ENCODE data around the gene CDA. TPM values are rescaled to one million over a fixed set of nuclear protein-coding genes. Genes with fewer than 3 reads are reported as not detected.

CDA gene
- total and polyA plus RNA-seq, 3 donors from 2014 or later: 0.81 to 2.5 (median 2.0) TPM

DNA sequence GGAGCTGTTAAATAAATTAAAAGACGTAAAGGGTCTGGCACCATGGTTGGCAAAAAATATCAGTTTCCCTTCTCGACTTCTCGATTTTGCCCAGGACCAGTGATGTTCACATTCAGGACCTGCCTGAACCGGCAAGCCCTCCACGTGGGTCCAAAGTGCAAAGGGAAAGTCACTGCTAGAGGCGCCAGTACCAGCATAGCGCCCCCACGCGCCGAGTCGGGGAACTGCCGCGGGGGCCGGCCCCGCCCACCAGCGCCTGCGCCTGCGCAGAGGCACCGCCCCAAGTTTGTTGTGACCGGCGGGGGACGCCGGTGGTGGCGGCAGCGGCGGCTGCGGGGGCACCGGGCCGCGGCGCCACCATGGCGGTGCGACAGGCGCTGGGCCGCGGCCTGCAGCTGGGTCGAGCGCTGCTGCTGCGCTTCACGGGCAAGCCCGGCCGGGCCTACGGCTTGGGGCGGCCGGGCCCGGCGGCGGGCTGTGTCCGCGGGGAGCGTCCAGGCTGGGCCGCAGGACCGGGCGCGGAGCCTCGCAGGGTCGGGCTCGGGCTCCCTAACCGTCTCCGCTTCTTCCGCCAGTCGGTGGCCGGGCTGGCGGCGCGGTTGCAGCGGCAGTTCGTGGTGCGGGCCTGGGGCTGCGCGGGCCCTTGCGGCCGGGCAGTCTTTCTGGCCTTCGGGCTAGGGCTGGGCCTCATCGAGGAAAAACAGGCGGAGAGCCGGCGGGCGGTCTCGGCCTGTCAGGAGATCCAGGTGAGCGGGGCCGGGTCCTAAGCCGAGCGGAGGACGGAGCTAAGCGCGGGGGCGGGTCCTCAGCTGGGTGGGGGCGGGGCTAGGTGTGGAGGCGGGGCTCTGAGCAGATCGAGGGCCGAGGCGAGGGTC lies 44.5 kb downstream of the CDA start, which contains the start of gene PINK1:
Gene PINK1 (plus strand): TSS at position 269 of the 875 bp plus-strand sequence. CDS start 91 bp downstream, at position 360.
- intact Hi-C loops (cut with DNase I; ENCODE audit: low total_unique reads): no loop called here
- 1 to 2% methylated on average over 44 to 56 of the region's 93 CpGs for WGBS, 2 donors
- Histone ChIP-seq H3K36me3 (ENCODE audit: low read depth, missing control alignments) (no peaks in the 10 kb centered on the region), H3K27ac (peak within 1 kb of the TSS; percentile 92), H3K9me3 (no peaks in the 10 kb centered on the region), H3K4me3 (peak within 1 kb of the TSS; percentile 92 to 100), H3K27me3 (no peaks in the 10 kb centered on the region), H3K4me1 (peaks cover 17% of the 10 kb centered on the region)
- TF ChIP-seq, protein P1, sequence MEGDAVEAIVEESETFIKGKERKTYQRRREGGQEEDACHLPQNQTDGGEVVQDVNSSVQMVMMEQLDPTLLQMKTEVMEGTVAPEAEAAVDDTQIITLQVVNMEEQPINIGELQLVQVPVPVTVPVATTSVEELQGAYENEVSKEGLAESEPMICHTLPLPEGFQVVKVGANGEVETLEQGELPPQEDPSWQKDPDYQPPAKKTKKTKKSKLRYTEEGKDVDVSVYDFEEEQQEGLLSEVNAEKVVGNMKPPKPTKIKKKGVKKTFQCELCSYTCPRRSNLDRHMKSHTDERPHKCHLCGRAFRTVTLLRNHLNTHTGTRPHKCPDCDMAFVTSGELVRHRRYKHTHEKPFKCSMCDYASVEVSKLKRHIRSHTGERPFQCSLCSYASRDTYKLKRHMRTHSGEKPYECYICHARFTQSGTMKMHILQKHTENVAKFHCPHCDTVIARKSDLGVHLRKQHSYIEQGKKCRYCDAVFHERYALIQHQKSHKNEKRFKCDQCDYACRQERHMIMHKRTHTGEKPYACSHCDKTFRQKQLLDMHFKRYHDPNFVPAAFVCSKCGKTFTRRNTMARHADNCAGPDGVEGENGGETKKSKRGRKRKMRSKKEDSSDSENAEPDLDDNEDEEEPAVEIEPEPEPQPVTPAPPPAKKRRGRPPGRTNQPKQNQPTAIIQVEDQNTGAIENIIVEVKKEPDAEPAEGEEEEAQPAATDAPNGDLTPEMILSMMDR (IDR thresholded peaks at IDR 0.05): peak; percentile 98 to 99 (median 99)
- peak; percentile 53 for TF ChIP-seq POLR2A (IDR thresholded peaks at IDR 0.05)
- peak; percentile 87 for DNase-seq

DNA sequence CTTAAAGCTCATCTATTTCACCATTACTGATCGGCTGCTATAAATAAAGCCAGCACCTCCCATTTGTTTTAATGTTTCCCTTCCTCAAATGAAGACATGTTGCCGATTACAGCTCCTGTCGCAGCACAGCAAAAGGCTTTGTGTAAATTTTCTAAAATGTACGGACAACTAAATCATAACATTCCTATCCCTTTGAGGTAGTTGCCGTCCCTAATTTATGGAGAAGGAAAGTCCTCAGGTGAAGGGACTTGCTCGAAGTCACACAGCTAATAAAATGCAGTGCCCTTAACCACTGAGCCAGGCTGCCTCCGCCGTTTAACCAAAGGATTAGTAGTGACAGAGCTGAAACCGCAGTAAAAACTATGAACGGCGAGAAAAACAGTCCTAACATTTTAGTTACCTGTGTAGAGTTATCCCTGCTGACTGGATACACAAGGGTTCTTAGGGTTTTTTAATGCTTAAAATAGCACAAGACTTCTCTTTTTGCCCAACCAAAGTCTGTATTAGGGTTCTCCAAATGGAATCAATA lies 45.2 kb downstream of the CDA start:
- intact Hi-C loops (cut with DNase I; ENCODE audit: low total_unique reads): no loop called here
- peaks cover 17% of the 10 kb centered on the region for H3K4me1 ChIP-seq
- peak overlapping the region; percentile 92 to 100 for H3K4me3 ChIP-seq
- no peaks in the 10 kb centered on the region for H3K36me3 ChIP-seq (ENCODE audit: low read depth, missing control alignments)
- no peaks in the 10 kb centered on the region for H3K9me3 ChIP-seq
- peak overlapping the region; percentile 92 for H3K27ac ChIP-seq
- 3% methylated on average over 11 of the region's 11 CpGs for WGBS, 2 donors
- no peak for DNase-seq
- no peak for TF ChIP-seq POLR2A (IDR thresholded peaks at IDR 0.05)
- TF ChIP-seq, protein P1 (IDR thresholded peaks at IDR 0.05): no peak
- no peaks in the 10 kb centered on the region for H3K27me3 ChIP-seq

DNA sequence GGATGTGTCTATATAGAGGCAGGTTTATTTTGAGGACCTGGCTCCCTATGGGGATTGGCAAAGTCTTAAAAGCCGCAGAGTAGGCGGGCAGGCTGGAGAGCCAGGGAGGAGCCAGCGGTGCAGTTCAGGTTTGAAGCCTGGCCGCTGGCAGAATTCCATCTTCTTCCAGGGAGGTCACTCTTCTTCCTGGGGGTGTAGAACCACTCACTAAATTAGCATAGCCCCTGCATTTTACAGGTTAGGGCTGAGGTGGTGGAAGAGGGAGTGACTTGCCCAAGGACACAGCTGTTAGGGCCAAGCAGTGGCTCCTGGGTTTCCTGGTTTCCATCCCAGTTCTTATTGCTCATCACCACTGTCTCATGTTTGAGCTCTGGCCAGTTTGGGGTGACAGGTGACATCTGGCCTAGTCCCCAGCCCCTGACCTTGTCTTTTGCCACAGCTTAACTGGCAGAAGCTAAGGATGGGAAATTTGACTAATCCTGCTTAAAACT lies 45.7 kb downstream of the CDA start:
- Histone ChIP-seq H3K4me1 (peaks cover 17% of the 10 kb centered on the region), H3K27ac (peak overlapping the region; percentile 4 to 92), H3K4me3 (peak overlapping the region; percentile 92 to 100), H3K27me3 (no peaks in the 10 kb centered on the region), H3K9me3 (no peaks in the 10 kb centered on the region), H3K36me3 (ENCODE audit: low read depth, missing control alignments) (no peaks in the 10 kb centered on the region)
- TF ChIP-seq, protein P1 (IDR thresholded peaks at IDR 0.05): no peak
- no peak for TF ChIP-seq POLR2A (IDR thresholded peaks at IDR 0.05)
- 8 to 27% methylated on average over 4 of the region's 4 CpGs for WGBS, 2 donors
- peak; percentile 32 for DNase-seq
- intact Hi-C loops (cut with DNase I; ENCODE audit: low total_unique reads): no loop called here

DNA sequence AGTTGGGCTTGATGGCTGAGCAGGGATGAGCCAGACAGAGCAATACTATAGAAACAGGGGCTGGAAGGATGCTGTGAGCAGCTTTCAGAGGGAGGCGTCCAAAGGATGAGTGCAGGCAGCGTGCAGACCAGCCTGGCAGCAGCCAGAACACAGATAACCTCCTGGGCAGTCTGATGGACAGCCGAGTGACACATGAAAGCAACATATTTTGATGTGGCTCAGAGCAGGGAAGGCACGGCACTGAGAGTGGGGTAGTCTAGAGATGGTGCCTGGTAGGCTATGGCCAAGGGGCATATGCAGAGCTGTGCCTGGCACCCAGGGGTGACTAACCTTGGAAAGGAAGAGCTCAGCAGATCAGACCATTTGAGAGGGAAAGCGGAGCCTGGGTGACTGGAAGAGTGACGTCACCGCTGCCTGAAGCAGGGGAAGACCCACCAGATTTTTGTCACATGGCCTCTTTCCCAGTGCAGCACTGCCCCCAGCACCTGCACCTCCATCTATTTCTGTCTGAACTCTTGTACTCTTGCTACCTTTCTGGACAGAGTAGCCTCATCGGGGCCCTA lies 48.0 kb downstream of the CDA start:
- 82 to 84% methylated on average over 8 of the region's 8 CpGs for WGBS, 2 donors
- Histone ChIP-seq H3K36me3 (ENCODE audit: low read depth, missing control alignments) (no peaks in the 10 kb centered on the region), H3K9me3 (no peaks in the 10 kb centered on the region), H3K27ac (no peak overlapping the region), H3K4me1 (peaks cover 17% of the 10 kb centered on the region), H3K4me3 (no peak overlapping the region), H3K27me3 (no peaks in the 10 kb centered on the region)
- intact Hi-C loops (cut with DNase I; ENCODE audit: low total_unique reads): no loop called here
- no peak for DNase-seq
- TF ChIP-seq, protein P1 (IDR thresholded peaks at IDR 0.05): no peak

All from testis (tissue), 3 donors.